ENCODE measurements around the gene SAFB.

The SAFB gene

GRCh38 chr19:5595745-5596144, 27.1 kb upstream of the SAFB start:
- Histone ChIP-seq H3K4me2 (ENCODE audit: low read length) (no peak overlapping the region), H3K9me3 (ENCODE audit: insufficient read depth, low read length) (no peaks in the 10 kb centered on the region), H3K36me3 (replicated peaks; ENCODE audit: low read depth, low read length) (peaks cover 88% of the 10 kb centered on the region), H3K4me3 (ENCODE audit: low read length) (no peak overlapping the region), H3K79me2 (ENCODE audit: low read length) (peaks cover 11% of the 10 kb centered on the region; the same call in 1 of the 2 replicates), H3K27me3 (ENCODE audit: low read depth, low read length) (no peaks in the 10 kb centered on the region), H3K27ac (ENCODE audit: low read length) (no peak overlapping the region), H3K9ac (ENCODE audit: low read length) (no peak overlapping the region), H2AFZ (ENCODE audit: low read depth, low read length) (no peak overlapping the region), H4K20me1 (ENCODE audit: insufficient read depth, low read length) (no peaks in the 10 kb centered on the region), H3K4me1 (ENCODE audit: low read length) (no peaks in the 10 kb centered on the region)
- TF ChIP-seq EZH2phosphoT487 (IDR thresholded peaks at IDR 0.05; ENCODE audit: low read depth) = no peak
- no peak for TF ChIP-seq CTCF (IDR thresholded peaks at IDR 0.05; ENCODE audit: low read depth, low read length)

DNA sequence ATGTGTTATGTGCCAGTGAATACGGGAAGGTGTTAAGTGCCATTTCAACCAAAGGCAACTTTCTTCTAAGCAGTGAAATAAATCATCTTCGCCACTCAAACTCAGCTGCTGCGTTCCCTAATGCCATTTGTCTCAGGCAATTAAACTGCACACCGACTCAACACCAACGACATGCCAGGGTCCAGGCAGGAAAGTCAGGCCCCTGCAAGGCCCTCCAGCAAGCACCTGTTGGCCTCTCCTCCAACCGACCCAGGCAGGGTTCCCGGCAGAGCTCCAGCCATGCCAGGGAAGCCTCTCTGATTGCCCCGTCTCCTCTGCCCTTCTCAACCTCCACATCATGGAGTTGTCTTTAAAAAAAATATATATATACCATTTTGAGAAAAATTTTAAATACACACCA, 22.1 kb upstream of the SAFB start:
- no peak overlapping the region for H3K27ac ChIP-seq (ENCODE audit: low read length)
- peaks cover 81% of the 10 kb centered on the region for H3K36me3 ChIP-seq (replicated peaks; ENCODE audit: low read depth, low read length)
- peaks cover 8% of the 10 kb centered on the region; the same call in 1 of the 2 replicates for H4K20me1 ChIP-seq (ENCODE audit: insufficient read depth, low read length)

GRCh38 chr19:5603626-5604025, 19.3 kb upstream of the SAFB start:
- Histone ChIP-seq H4K20me1 (ENCODE audit: insufficient read depth, low read length) (peaks cover 23% of the 10 kb centered on the region), H3K27ac (ENCODE audit: low read length) (no peak overlapping the region), H3K4me1 (ENCODE audit: low read length) (no peaks in the 10 kb centered on the region), H3K27me3 (ENCODE audit: low read depth, low read length) (no peaks in the 10 kb centered on the region), H3K36me3 (replicated peaks; ENCODE audit: low read depth, low read length) (peaks cover 82% of the 10 kb centered on the region), H2AFZ (ENCODE audit: low read depth, low read length) (no peak overlapping the region), H3K9ac (ENCODE audit: low read length) (no peak overlapping the region), H3K4me3 (ENCODE audit: low read length) (no peak overlapping the region), H3K4me2 (ENCODE audit: low read length) (no peak overlapping the region), H3K9me3 (ENCODE audit: insufficient read depth, low read length) (no peaks in the 10 kb centered on the region), H3K79me2 (ENCODE audit: low read length) (peaks cover 60% of the 10 kb centered on the region)
- TF ChIP-seq CTCF (IDR thresholded peaks at IDR 0.05; ENCODE audit: low read depth, low read length) (no peak), EZH2phosphoT487 (IDR thresholded peaks at IDR 0.05; ENCODE audit: low read depth) (no peak)

More for the DNA sequence above, 22.1 kb upstream of the SAFB start:
- no peaks in the 10 kb centered on the region for H3K9me3 ChIP-seq (ENCODE audit: insufficient read depth, low read length)
- H3K79me2 ChIP-seq (ENCODE audit: low read length) = peaks cover 35% of the 10 kb centered on the region
- no peak for TF ChIP-seq CTCF (IDR thresholded peaks at IDR 0.05; ENCODE audit: low read depth, low read length)
- TF ChIP-seq EZH2phosphoT487 (IDR thresholded peaks at IDR 0.05; ENCODE audit: low read depth) = no peak
- H3K9ac ChIP-seq (ENCODE audit: low read length) = no peak overlapping the region
- H3K4me1 ChIP-seq (ENCODE audit: low read length) = no peaks in the 10 kb centered on the region
- no peak overlapping the region for H3K4me2 ChIP-seq (ENCODE audit: low read length)
- H3K4me3 ChIP-seq (ENCODE audit: low read length) = no peak overlapping the region
- no peaks in the 10 kb centered on the region for H3K27me3 ChIP-seq (ENCODE audit: low read depth, low read length)
- H2AFZ ChIP-seq (ENCODE audit: low read depth, low read length) = no peak overlapping the region

GRCh38 chr19:5605362-5605761, 17.5 kb upstream of the SAFB start:
- Histone ChIP-seq H4K20me1 (ENCODE audit: insufficient read depth, low read length) (peaks cover 23% of the 10 kb centered on the region), H3K9ac (ENCODE audit: low read length) (no peak overlapping the region), H3K27me3 (ENCODE audit: low read depth, low read length) (no peaks in the 10 kb centered on the region), H3K4me1 (ENCODE audit: low read length) (no peaks in the 10 kb centered on the region), H2AFZ (ENCODE audit: low read depth, low read length) (no peak overlapping the region), H3K9me3 (ENCODE audit: insufficient read depth, low read length) (no peaks in the 10 kb centered on the region), H3K79me2 (ENCODE audit: low read length) (peaks cover 65% of the 10 kb centered on the region), H3K27ac (ENCODE audit: low read length) (no peak overlapping the region), H3K4me2 (ENCODE audit: low read length) (no peak overlapping the region), H3K4me3 (ENCODE audit: low read length) (no peak overlapping the region), H3K36me3 (replicated peaks; ENCODE audit: low read depth, low read length) (peaks cover 76% of the 10 kb centered on the region)
- TF ChIP-seq EZH2phosphoT487 (IDR thresholded peaks at IDR 0.05; ENCODE audit: low read depth) = no peak
- TF ChIP-seq CTCF (IDR thresholded peaks at IDR 0.05; ENCODE audit: low read depth, low read length) = no peak
